SU-DHL-6 (cell line): Measurements from ENCODE around the gene KIFC3.

Experiments used
- H2AFZ ChIP-seq: fragments of 200-600 bp; sonication (generic); 2 replicates; pipeline ENCODE4 v1.6.1; 2014; ENCODE audit warnings: low read depth, mild to moderate bottlenecking, moderate library complexity, mixed read lengths, antibody characterized with exemption, low read length; ENCODE audit not compliant: severe bottlenecking
- H3F3A ChIP-seq: fragments of 200-600 bp; shearing (Covaris generic); 2 replicates; pipeline ENCODE4 v1.6.0; 2016; ENCODE audit warnings: antibody characterized with exemption, mild to moderate bottlenecking; ENCODE audit not compliant: insufficient read depth
- H3K27ac ChIP-seq: fragments of 200-600 bp; sonication (generic); 2 replicates; pipeline ENCODE4 v1.5.1; 2016; ENCODE audit warnings: low read depth, mild to moderate bottlenecking, low read length, moderate library complexity, mixed read lengths
- H3K27me3 ChIP-seq: fragments of 200-600 bp; sonication (generic), shearing (Covaris generic); 2 replicates; pipeline ENCODE4 v1.6.0; 2014; ENCODE audit warnings: mild to moderate bottlenecking, low read length
- H3K36me3 ChIP-seq: fragments of 200-600 bp; sonication (generic); 2 replicates; pipeline ENCODE4 v1.6.1; 2014; ENCODE audit warnings: mild to moderate bottlenecking, low read length, mixed read lengths
- H3K4me2 ChIP-seq: fragments of 300-600, 200-600 bp; shearing (Covaris generic), sonication (generic); 2 replicates; pipeline ENCODE4 v1.6.0; 2014; ENCODE audit warnings: low read length, low read depth, mild to moderate bottlenecking; ENCODE audit not compliant: poor library complexity, severe bottlenecking
- H3K4me3 ChIP-seq: fragments of 200-600 bp; sonication (generic); 2 replicates; pipeline ENCODE4 v1.5.1; 2014; ENCODE audit warnings: antibody characterized with exemption, low read length, mild to moderate bottlenecking, mixed read lengths; ENCODE audit not compliant: insufficient read depth, poor library complexity, severe bottlenecking
- H3K79me2 ChIP-seq: fragments of 200-600 bp; sonication (generic); 2 replicates; pipeline ENCODE4 v1.6.1; 2014; ENCODE audit warnings: mild to moderate bottlenecking, low read length, moderate library complexity; ENCODE audit not compliant: insufficient read depth
- H3K9ac ChIP-seq: fragments of 200-600 bp; sonication (generic); 2 replicates; pipeline ENCODE4 v1.7.0; 2014; ENCODE audit warnings: mild to moderate bottlenecking, low read length
- H3K9me2 ChIP-seq: fragments of 200-600 bp; sonication (generic); replicated peaks from 2 replicates; pipeline ENCODE4 v1.6.1; 2014; ENCODE audit warnings: low read length; ENCODE audit not compliant: insufficient read depth
- H3K9me3 ChIP-seq: fragments of 200-600 bp; sonication (generic); 2 replicates; pipeline ENCODE4 v1.6.1; 2014; ENCODE audit warnings: low read length, mixed read lengths; ENCODE audit not compliant: insufficient read depth
- H4K20me1 ChIP-seq: fragments of 200-600 bp; sonication (generic); 2 replicates; pipeline ENCODE4 v1.6.1; 2014; ENCODE audit warnings: low read depth, mild to moderate bottlenecking, antibody characterized with exemption, low read length, moderate library complexity, mixed read lengths
- CTCF ChIP-seq: fragments of 200-600 bp; sonication (generic); IDR thresholded peaks from one replicate; pipeline ENCODE4 v1.5.1; 2017; ENCODE audit warnings: antibody characterized with exemption, mild to moderate bottlenecking, low read length, moderate library complexity; ENCODE audit not compliant: insufficient read depth, poor library complexity, severe bottlenecking
- EZH2phosphoT487 ChIP-seq: fragments of 200-600 bp; sonication (generic), shearing (Covaris generic); conservative IDR thresholded peaks from 2 replicates; pipeline ENCODE4 v1.6.1; 2018; ENCODE audit warnings: mild to moderate bottlenecking, antibody characterized with exemption, low read length, moderate library complexity, mixed read lengths

Gene KIFC3

GRCh38 chr16:57828272-57829161 lies 26.2 kb upstream of the KIFC3 start:
- no peaks in the 10 kb centered on the region for H3K9me3 ChIP-seq
- no peaks in the 10 kb centered on the region for H4K20me1 ChIP-seq
- no peak overlapping the region for H3K9ac ChIP-seq
- H3K4me3 ChIP-seq, result no peak overlapping the region
- H3K79me2 ChIP-seq, result no peaks in the 10 kb centered on the region
- no peaks in the 10 kb centered on the region for H3K9me2 ChIP-seq
- no peak overlapping the region for H2AFZ ChIP-seq
- H3K27ac ChIP-seq, result no peak overlapping the region
- H3K36me3 ChIP-seq, result no peaks in the 10 kb centered on the region
- H3K27me3 ChIP-seq, result no peaks in the 10 kb centered on the region
- H3K4me2 ChIP-seq, result no peak overlapping the region
- TF ChIP-seq EZH2phosphoT487 (no peak), CTCF (no peak)
- H3F3A ChIP-seq, result no peaks in the 10 kb centered on the region

- no peak for TF ChIP-seq EZH2phosphoT487
- no peak for TF ChIP-seq CTCF
- no peak overlapping the region for H3K9ac ChIP-seq
- no peak overlapping the region for H2AFZ ChIP-seq
- no peaks in the 10 kb centered on the region for H3K9me2 ChIP-seq
- no peaks in the 10 kb centered on the region for H3K79me2 ChIP-seq
- no peaks in the 10 kb centered on the region for H3F3A ChIP-seq
- no peaks in the 10 kb centered on the region for H3K9me3 ChIP-seq
- H4K20me1 ChIP-seq, result no peaks in the 10 kb centered on the region
- no peaks in the 10 kb centered on the region for H3K27me3 ChIP-seq
- no peak overlapping the region for H3K4me3 ChIP-seq
- no peak overlapping the region for H3K27ac ChIP-seq
- no peak overlapping the region for H3K4me2 ChIP-seq
- no peaks in the 10 kb centered on the region for H3K36me3 ChIP-seq
Observed at GRCh38 chr16:57826706-57827625, 24.7 kb upstream of the KIFC3 start.

GRCh38 chr16:57826052-57826451 lies 23.8 kb upstream of the KIFC3 start:
- no peaks in the 10 kb centered on the region for H3K27me3 ChIP-seq
- no peaks in the 10 kb centered on the region for H3K9me2 ChIP-seq
- H3K9me3 ChIP-seq, result no peaks in the 10 kb centered on the region
- H3K4me2 ChIP-seq, result no peak overlapping the region
- no peak overlapping the region for H3K9ac ChIP-seq
- H3K79me2 ChIP-seq, result no peaks in the 10 kb centered on the region
- TF ChIP-seq CTCF (no peak), EZH2phosphoT487 (no peak)
- no peak overlapping the region for H2AFZ ChIP-seq
- H3K4me3 ChIP-seq, result no peak overlapping the region
- H3F3A ChIP-seq, result no peaks in the 10 kb centered on the region
- H3K27ac ChIP-seq, result no peak overlapping the region
- no peaks in the 10 kb centered on the region for H4K20me1 ChIP-seq
- no peaks in the 10 kb centered on the region for H3K36me3 ChIP-seq
